Peyer's patch (tissue), 4 donors: ENCODE measurements around the gene GNAI1.

Experiments used
- POLR2A ChIP-seq, 2 donors: fragments of 450-650 bp; IDR thresholded peaks; one replicate each; pipeline ENCODE4 v1.5.1; 2017; ENCODE audit warnings: antibody characterized with exemption in 2 of 2, mild to moderate bottlenecking in 2 of 2, moderate library complexity in 2 of 2
- TF ChIP-seq, protein P1 (sequence below), 6 experiments: fragments of 450-650 bp in 4 of 6; fragments of 200-600 bp in 2 of 6; sonication (generic) in 1 of 6; IDR thresholded peaks; one replicate each; pipeline ENCODE4 v1.5.1; 2017 to 2019; ENCODE audit warnings: antibody characterized with exemption in 6 of 6, mild to moderate bottlenecking in 3 of 6, moderate library complexity in 1 of 6

DNA sequence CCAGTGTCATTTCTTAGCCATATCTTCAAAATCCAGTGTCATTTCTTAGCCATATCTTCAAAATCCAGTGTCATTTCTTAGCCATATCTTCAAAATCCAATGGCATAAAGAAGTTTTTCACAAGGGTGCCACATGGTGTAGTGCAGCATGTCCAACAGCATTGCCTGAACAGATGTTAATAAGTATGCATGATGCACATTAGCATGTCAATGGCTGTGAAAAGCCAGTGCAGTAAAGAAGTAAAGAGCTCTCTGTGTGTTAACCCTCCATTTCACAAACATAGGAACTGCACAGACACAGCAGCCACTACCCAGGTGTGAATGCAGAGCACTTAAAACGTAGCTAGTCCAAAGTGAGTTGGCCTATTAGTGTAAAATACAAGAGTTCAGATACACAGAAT, 89.8 kb downstream of the GNAI1 start:
- TF ChIP-seq, protein P1, sequence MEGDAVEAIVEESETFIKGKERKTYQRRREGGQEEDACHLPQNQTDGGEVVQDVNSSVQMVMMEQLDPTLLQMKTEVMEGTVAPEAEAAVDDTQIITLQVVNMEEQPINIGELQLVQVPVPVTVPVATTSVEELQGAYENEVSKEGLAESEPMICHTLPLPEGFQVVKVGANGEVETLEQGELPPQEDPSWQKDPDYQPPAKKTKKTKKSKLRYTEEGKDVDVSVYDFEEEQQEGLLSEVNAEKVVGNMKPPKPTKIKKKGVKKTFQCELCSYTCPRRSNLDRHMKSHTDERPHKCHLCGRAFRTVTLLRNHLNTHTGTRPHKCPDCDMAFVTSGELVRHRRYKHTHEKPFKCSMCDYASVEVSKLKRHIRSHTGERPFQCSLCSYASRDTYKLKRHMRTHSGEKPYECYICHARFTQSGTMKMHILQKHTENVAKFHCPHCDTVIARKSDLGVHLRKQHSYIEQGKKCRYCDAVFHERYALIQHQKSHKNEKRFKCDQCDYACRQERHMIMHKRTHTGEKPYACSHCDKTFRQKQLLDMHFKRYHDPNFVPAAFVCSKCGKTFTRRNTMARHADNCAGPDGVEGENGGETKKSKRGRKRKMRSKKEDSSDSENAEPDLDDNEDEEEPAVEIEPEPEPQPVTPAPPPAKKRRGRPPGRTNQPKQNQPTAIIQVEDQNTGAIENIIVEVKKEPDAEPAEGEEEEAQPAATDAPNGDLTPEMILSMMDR (IDR thresholded peaks at IDR 0.05): no peak
- no peak for TF ChIP-seq POLR2A (IDR thresholded peaks at IDR 0.05)
